Activated B cell treated with CpG ODN at 0.5 μM for 24 hours (primary cell): Measurements from ENCODE around the gene VAMP8. TPM values are rescaled to one million over a fixed set of nuclear protein-coding genes. Genes with fewer than 3 reads are reported as not detected.
"Not testable (repeated sequence)": the region's sequence is repeated elsewhere in the genome, so short reads cannot be mapped to it uniquely, and the experiment has no call there.

Experiments used
- ATAC-seq: fragments of 200-7000 bp; cut with Tn5 transposase; one replicate; pipeline ENCODE4 v1.10.0; 2021; ENCODE audit warnings: low read depth, mild to moderate bottlenecking, moderate library complexity
- CTCF ChIA-PET: fragments of 350-600 bp; sonication (Branson Sonifier 250); formaldehyde crosslinking; loops from one replicate; lab custom pipeline; 2021; ENCODE audit warnings: antibody characterized with exemption; lab: Charles Lee
- POLR2A ChIA-PET: fragments of 350-600 bp; sonication (Branson Sonifier 250); formaldehyde crosslinking; loops from one replicate; lab custom pipeline; 2021; ENCODE audit warnings: antibody characterized with exemption; lab: Charles Lee
- DNase-seq: peaks from one replicate; pipeline ENCODE4 v3.0.0; 2022
- H3K27ac Mint-ChIP-seq: one replicate; pipeline ENCODE4 v1.8.0; 2020; ENCODE audit warnings: mixed read lengths
- H3K27me3 Mint-ChIP-seq: one replicate; pipeline ENCODE4 v1.8.0; 2021; ENCODE audit warnings: mixed read lengths
- H3K36me3 Mint-ChIP-seq: one replicate; pipeline ENCODE4 v1.8.0; 2021; ENCODE audit warnings: low read depth, mixed read lengths
- H3K4me1 Mint-ChIP-seq: one replicate; pipeline ENCODE4 v1.8.0; 2021; ENCODE audit warnings: mixed read lengths
- H3K4me3 Mint-ChIP-seq: one replicate; pipeline ENCODE4 v1.8.0; 2020; ENCODE audit warnings: mild to moderate bottlenecking, mixed read lengths
- H3K9me3 Mint-ChIP-seq: one replicate; pipeline ENCODE4 v1.8.0; 2020; ENCODE audit warnings: mixed read lengths
- CTCF ChIP-seq: fragments of 200-600 bp; IDR thresholded peaks from one replicate; pipeline ENCODE4 v1.8.0; 2022; ENCODE audit warnings: antibody characterized with exemption, mild to moderate bottlenecking
- intact Hi-C: fragments of 100-400 bp; cut with micrococcal nuclease; formaldehyde crosslinking; loops from one replicate; pipeline ENCODE4 v1.15.1; 2024
- total RNA-seq: library from RNA; stranded (reverse); gene quantifications from 2 replicates; pipeline ENCODE4 v1.2.3, GENCODE V29; 2022

The VAMP8 gene
- total RNA-seq, 1 donor from 2014 or later: 128 TPM

- CTCF ChIA-PET: no interaction called here
- no peak overlapping the region for H3K27ac Mint-ChIP-seq
These were observed 13.6 kb downstream of the VAMP8 start for GRCh38 chr2:85590950-85591349.

GRCh38 chr2:85591563-85591962, 14.2 kb downstream of the VAMP8 start:
- H3K27ac Mint-ChIP-seq: no peak overlapping the region
- ChIA-PET CTCF (no interaction called here), POLR2A (interaction anchor here (0.6 to 6.8 kb wide), 3 partner anchors 12 to 29 kb away, joined by 4 to 45 read pairs (median 5); partner anchors contain the start of gene VAMP8)
- no peaks in the 10 kb centered on the region for H3K27me3 Mint-ChIP-seq
- intact Hi-C loops: no loop called here
- H3K9me3 Mint-ChIP-seq: no peaks in the 10 kb centered on the region
- peaks cover 39% of the 10 kb centered on the region for H3K4me1 Mint-ChIP-seq
- DNase-seq: no peak
- no peak for TF ChIP-seq CTCF
- H3K36me3 Mint-ChIP-seq: peaks cover 14% of the 10 kb centered on the region
- no peak overlapping the region for H3K4me3 Mint-ChIP-seq
- no peak for ATAC-seq

More at GRCh38 chr2:85590950-85591349, 13.6 kb downstream of the VAMP8 start:
- Mint-ChIP-seq H3K27me3 (no peaks in the 10 kb centered on the region), H3K36me3 (peaks cover 13% of the 10 kb centered on the region), H3K4me1 (peaks cover 35% of the 10 kb centered on the region), H3K9me3 (no peaks in the 10 kb centered on the region), H3K4me3 (no peak overlapping the region)
- DNase-seq: no peak
- intact Hi-C loops: no loop called here
- POLR2A ChIA-PET: interaction anchor here (0.6 to 6.8 kb wide), 3 partner anchors 12 to 29 kb away, joined by 3 to 45 read pairs (median 4); partner anchors contain the start of gene VAMP8
- TF ChIP-seq CTCF: no peak
- ATAC-seq: no peak

- H3K4me3 Mint-ChIP-seq: not testable (repeated sequence)
These were observed 14.9 kb downstream of the VAMP8 start for GRCh38 chr2:85592299-85592698.

GRCh38 chr2:85593023-85593422, 15.6 kb downstream of the VAMP8 start:
- ATAC-seq (no peak), DNase-seq (no peak)
- no peak overlapping the region for H3K4me3 Mint-ChIP-seq
- peaks cover 41% of the 10 kb centered on the region for H3K4me1 Mint-ChIP-seq
- H3K9me3 Mint-ChIP-seq: no peaks in the 10 kb centered on the region
- no peaks in the 10 kb centered on the region for H3K27me3 Mint-ChIP-seq
- intact Hi-C loops: no loop called here
- POLR2A ChIA-PET: interaction anchor here (0.5 to 6.8 kb wide), 2 partner anchors 14 to 266 kb away, joined by 8 to 45 read pairs; partner anchors contain the start of gene VAMP8
- no peak for TF ChIP-seq CTCF
- H3K27ac Mint-ChIP-seq: no peak overlapping the region
- H3K36me3 Mint-ChIP-seq: peaks cover 28% of the 10 kb centered on the region
- CTCF ChIA-PET: no interaction called here

More at GRCh38 chr2:85592299-85592698, 14.9 kb downstream of the VAMP8 start:
- H3K27me3 Mint-ChIP-seq, H3K9me3 Mint-ChIP-seq, ATAC-seq, H3K27ac Mint-ChIP-seq, intact Hi-C loops, CTCF ChIA-PET, DNase-seq: not testable (repeated sequence)
- Mint-ChIP-seq H3K4me1 (peaks cover 44% of the 10 kb centered on the region), H3K36me3 (peaks cover 21% of the 10 kb centered on the region)
- POLR2A ChIA-PET: interaction anchor here (0.6 to 6.8 kb wide), 2 partner anchors 7 to 13 kb away, joined by 3 to 45 read pairs; partner anchors contain the start of gene VAMP8

- ChIA-PET POLR2A (interaction anchor here (0.9 to 6.8 kb wide), 21 partner anchors 8 to 846 kb away, joined by 3 to 59 read pairs (median 5); partner anchors contain the start of genes C2orf68, ELMOD3, GGCX and KDM3A), CTCF (interaction anchor here (1.5 kb wide), 1 partner anchor 17 kb away, joined by 4 read pairs; the partner anchor contains the start of gene C2orf68)
- ATAC-seq (no peak), DNase-seq (no peak)
- intact Hi-C loops: loop anchor here (1.0 kb wide), 5 partner anchors 11 to 177 kb away; partner anchors contain the start of genes GGCX, SH2D6, USP39 and VAMP5
- Mint-ChIP-seq H3K36me3 (peaks cover 42% of the 10 kb centered on the region), H3K27me3 (no peaks in the 10 kb centered on the region), H3K27ac (peak overlapping the region; percentile 97), H3K4me1 (peaks cover 36% of the 10 kb centered on the region), H3K9me3 (no peaks in the 10 kb centered on the region), H3K4me3 (peak overlapping the region; percentile 99)
- TF ChIP-seq CTCF: no peak
These were observed 17.4 kb downstream of the VAMP8 start for GRCh38 chr2:85594715-85595300.
